HUES64 (cell line): ENCODE measurements around the gene SHOX.

ENCODE experiments used
- H3K27ac ChIP-seq: 2 replicates; pipeline ENCODE4 v1.7.0; 2013; ENCODE audit warnings: low read depth, low read length, inconsistent platforms
- H3K27me3 ChIP-seq: 2 replicates; pipeline ENCODE4 v1.6.1; 2013; ENCODE audit warnings: mild to moderate bottlenecking, low read length; ENCODE audit not compliant: insufficient read depth
- H3K36me3 ChIP-seq: 2 replicates; pipeline ENCODE4 v1.6.1; 2013; ENCODE audit warnings: mild to moderate bottlenecking, low read length; ENCODE audit not compliant: insufficient read depth
- H3K4me1 ChIP-seq: 2 replicates; pipeline ENCODE4 v1.6.1; 2013; ENCODE audit warnings: mild to moderate bottlenecking, low read length, moderate library complexity; ENCODE audit not compliant: insufficient read depth
- H3K4me3 ChIP-seq: 2 replicates; pipeline ENCODE4 v1.5.1; 2013; ENCODE audit warnings: mild to moderate bottlenecking, low read length, moderate library complexity
- H3K9ac ChIP-seq: 2 replicates; pipeline ENCODE4 v1.6.1; 2013; ENCODE audit warnings: mild to moderate bottlenecking, low read depth, low read length
- H3K9me3 ChIP-seq: 2 replicates; pipeline ENCODE4 v1.6.1; 2013; ENCODE audit warnings: low read depth, low read length; ENCODE audit not compliant: insufficient read depth
- WGBS: fragments of 150-250, 120-280 bp; methylation state at CpG from one replicate; pipeline ENCODE4 v1.1.7; 2013; ENCODE audit warnings: missing lambda C conversion rate; 5-methylcytosine and 5-hydroxymethylcytosine counted together

SHOX gene

DNA sequence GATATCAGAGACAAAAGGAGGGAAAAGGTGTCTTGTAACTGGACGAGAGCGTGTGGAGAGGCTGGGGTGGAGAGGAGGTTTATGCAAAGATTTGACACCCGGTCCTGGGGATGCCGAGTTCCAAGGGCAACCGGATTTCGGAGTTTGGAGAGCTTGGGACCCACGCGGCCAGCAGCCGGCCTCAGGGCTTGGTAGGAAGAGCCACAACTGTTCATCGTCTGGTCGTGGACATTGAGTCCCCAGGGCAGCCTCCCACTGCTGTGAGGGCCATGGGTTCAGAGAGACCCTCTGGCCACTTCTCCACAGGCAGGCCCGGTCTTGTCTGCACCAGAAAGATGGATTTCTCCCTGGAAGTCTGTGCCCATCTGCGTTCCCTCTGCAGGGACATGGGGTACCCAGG is 46.8 kb downstream of the SHOX start:
- 92% methylated on average over 13 of the region's 13 CpGs for WGBS
- Histone ChIP-seq H3K4me1 (peaks cover 8% of the 10 kb centered on the region), H3K4me3 (no peak overlapping the region), H3K9ac (no peak overlapping the region), H3K27ac (no peak overlapping the region), H3K9me3 (no peaks in the 10 kb centered on the region), H3K36me3 (no peaks in the 10 kb centered on the region), H3K27me3 (no peaks in the 10 kb centered on the region)

DNA sequence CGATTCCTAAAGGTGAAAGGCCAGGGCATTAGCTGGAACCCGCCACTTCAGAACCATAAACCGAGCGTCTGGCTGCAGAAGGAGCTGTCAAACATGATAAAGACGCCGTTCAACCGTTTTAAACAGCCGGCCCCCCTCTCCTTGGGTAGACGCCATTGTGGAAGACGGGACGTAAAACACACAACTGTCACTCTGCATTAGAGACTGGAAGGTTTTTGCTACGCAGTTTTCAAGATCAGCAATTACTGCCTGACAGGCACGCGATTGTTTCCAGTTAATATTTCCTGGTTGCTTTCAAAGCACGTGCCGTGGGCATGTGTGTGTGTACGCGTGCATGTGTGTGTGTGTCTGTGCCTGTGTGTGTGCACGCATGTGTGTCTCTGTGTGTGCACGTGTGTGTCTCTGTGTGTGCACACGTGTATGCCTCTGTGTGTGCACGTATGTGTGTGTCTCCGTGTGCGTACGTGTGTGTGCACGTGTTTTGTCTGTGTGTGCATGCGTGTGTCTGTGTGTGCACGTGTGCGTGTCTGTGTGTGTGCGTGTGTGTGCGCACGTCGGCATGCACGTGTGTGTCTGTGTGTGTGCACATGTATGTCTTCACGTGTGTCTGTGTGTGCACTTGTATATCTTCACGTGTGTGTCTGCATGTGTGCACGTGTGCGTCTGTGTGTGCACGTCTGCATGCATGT is 48.8 kb downstream of the SHOX start:
- H3K4me3 ChIP-seq: no peak overlapping the region
- H3K9ac ChIP-seq: no peak overlapping the region
- no peak overlapping the region for H3K27ac ChIP-seq
- H3K27me3 ChIP-seq: no peaks in the 10 kb centered on the region
- H3K9me3 ChIP-seq: no peaks in the 10 kb centered on the region
- 95% methylated on average over 39 of the region's 39 CpGs for WGBS
- H3K4me1 ChIP-seq: peaks cover 17% of the 10 kb centered on the region
- no peaks in the 10 kb centered on the region for H3K36me3 ChIP-seq

DNA sequence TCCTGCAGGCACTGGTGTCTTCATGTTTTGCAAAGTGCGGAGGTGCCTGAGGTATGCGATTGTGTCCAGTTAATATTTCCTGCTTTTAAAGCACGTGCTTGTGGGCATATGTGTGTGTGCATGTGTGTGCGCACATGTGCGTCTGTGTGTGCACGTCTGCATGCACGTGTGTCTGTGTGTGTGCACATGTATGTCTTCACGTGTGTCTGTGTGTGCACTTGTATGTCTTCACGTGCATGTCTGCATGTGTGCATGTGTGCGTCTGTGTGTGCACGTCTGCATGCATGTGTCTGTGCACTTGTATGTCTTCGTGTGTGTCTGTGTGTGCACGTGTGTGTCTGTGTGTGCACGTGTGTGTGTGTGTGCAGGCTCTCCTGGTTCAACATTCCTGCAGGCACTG is 49.5 kb downstream of the SHOX start:
- Histone ChIP-seq H3K4me3 (no peak overlapping the region), H3K9ac (no peak overlapping the region), H3K27me3 (no peaks in the 10 kb centered on the region), H3K36me3 (no peaks in the 10 kb centered on the region), H3K4me1 (peaks cover 23% of the 10 kb centered on the region), H3K27ac (no peak overlapping the region), H3K9me3 (no peaks in the 10 kb centered on the region)
- 95% methylated on average over 14 of the region's 14 CpGs for WGBS

DNA sequence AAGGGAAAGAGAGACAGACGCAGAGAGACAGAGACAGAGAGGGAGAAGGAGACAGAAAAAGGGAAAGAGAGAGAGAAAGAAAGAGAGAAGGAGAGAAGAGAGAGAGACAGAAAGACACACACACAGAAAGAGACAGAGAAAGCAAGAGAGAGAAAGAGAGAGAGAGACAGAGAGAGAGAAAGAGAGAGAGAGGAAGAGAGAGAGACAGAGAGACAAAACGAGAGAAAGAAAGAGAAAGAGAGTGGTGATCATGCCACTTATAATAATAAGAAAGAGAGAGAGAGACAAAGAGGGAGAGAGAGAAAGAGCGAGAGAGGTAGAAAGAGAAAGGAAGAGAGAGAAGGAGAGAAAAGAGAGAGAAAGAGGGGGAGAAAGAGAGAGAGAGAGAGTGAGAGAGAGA is 51.4 kb downstream of the SHOX start:
- WGBS: 91% methylated on average over 3 of the region's 3 CpGs
- Histone ChIP-seq H3K27me3 (no peaks in the 10 kb centered on the region), H3K9ac (no peak overlapping the region), H3K4me3 (no peak overlapping the region), H3K4me1 (peaks cover 14% of the 10 kb centered on the region), H3K9me3 (no peaks in the 10 kb centered on the region), H3K36me3 (no peaks in the 10 kb centered on the region), H3K27ac (no peak overlapping the region)

DNA sequence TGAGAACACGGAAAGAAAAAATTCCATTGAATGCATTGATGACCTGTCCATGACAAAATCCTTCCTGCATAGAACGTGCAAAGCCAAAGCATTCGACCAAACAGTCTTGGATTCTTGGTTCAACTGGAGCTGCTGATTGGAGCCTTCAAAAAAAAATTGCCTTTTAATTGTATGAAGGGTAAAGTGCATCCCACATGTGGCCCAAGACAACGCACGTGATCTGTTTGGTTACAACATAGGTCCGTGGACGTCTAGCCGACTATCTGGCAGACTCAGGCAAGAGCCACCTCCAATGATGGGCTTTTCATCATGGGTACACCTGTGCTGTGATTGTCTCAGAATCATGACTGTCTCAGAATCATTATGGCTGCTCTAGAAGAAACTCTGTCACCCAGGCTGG is 52.3 kb downstream of the SHOX start:
- Histone ChIP-seq H3K4me1 (peaks cover 14% of the 10 kb centered on the region), H3K36me3 (no peaks in the 10 kb centered on the region), H3K27me3 (no peaks in the 10 kb centered on the region), H3K9ac (no peak overlapping the region), H3K9me3 (no peaks in the 10 kb centered on the region), H3K27ac (no peak overlapping the region), H3K4me3 (no peak overlapping the region)
- WGBS: 93% methylated on average over 8 of the region's 8 CpGs

DNA sequence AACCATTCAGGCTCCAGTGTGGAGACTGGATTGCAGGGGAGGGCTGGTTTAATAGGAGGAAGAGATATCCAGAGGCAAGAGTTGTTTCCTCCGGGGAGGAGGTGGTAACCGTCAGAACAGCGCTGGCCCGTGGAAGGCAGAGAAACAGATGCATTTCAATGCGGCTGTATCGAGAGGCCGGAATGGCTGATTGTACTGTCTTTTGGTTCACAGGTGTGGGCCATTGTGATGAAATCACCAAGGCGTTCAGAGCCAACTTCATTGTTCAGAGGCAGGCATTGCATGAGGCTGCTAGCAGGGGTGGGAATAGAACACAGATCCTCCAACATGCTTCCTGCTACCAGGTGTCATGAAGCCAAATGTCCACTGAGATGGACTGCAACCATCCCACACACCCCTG is 53.0 kb downstream of the SHOX start:
- WGBS: 70% methylated on average over 8 of the region's 8 CpGs
- Histone ChIP-seq H3K27ac (0 out of 2 replicates have a peak overlapping the region, but pooled peaks have one; percentile 16), H3K27me3 (no peaks in the 10 kb centered on the region), H3K36me3 (no peaks in the 10 kb centered on the region), H3K4me3 (no peak overlapping the region), H3K4me1 (peaks cover 14% of the 10 kb centered on the region), H3K9me3 (no peaks in the 10 kb centered on the region), H3K9ac (peak overlapping the region; percentile 33)

DNA sequence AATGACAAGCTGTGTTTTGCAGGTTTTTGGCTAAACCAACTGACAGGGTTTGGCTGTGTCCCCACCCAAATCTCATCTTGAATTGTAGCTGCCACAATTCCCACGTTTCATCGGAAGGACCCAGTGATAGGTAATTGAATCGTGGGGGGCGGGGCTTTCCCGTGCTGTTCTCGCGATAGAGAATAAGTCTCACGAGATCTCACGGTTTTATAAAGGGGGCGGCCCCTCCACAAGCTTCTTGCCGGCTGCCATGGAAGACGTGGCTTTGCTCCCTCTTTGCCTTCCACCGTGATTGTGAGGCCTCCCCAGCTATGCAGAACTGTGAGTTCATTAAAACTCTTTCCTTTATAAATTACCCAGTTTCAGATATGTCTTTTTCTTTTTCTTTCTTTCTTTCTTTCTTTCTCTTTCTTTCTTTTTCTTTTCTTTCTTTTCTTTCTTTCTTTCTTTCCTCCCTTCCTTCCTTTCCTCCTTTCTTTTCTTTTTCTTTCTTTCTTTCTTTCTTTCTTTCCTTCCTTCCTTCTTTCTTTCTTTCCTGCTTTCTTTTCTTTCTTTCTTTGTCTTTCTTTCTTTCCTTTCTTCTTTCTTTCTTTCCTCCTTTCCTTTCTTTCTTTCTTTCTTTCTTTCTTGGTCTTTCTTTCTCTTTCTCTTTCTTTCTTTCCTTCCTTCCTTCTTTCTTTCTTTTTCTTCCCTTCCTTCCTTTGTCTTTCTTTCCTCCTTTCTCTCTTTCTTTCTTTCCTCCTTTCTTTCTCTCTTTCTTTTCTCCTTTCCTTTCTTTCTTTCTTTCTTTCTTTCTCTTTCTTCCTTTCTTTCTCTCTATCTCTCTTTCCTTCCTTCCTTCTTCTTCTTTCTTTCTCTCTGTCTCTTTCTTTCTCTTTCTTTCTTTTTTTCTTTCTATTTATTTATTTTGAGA is 54.8 kb downstream of the SHOX start:
- H3K9ac ChIP-seq: no peak overlapping the region
- 85% methylated on average over 13 of the region's 13 CpGs for whole genome bisulfite sequencing
- H3K4me1 ChIP-seq: peaks cover 14% of the 10 kb centered on the region
- H3K4me3 ChIP-seq: no peak overlapping the region
- no peak overlapping the region for H3K27ac ChIP-seq
- no peaks in the 10 kb centered on the region for H3K27me3 ChIP-seq
- no peaks in the 10 kb centered on the region for H3K9me3 ChIP-seq
- H3K36me3 ChIP-seq: no peaks in the 10 kb centered on the region

DNA sequence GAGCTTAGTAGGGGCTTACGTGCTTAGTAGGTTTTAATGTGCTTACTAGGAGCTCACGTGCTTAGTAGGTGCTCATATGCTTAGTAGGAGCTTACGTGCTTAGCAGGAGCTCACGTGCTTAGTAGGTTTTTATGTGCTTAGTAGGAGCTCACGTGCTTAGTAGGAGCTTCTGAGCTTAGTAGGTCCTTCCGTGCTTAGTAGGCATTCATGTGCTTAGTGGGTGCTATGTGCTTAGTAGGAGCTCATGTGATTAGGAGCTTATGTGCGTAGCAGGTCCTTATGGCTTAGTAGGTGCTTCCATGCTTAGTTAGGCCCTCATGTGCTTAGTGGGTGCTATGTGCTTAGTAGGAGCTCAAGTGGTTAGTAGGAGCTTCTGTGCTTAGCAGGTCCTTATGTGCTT is 59.4 kb downstream of the SHOX start:
- no peaks in the 10 kb centered on the region for H3K9me3 ChIP-seq
- H3K4me3 ChIP-seq: no peak overlapping the region
- H3K27me3 ChIP-seq: no peaks in the 10 kb centered on the region
- 93% methylated on average over 7 of the region's 7 CpGs for WGBS
- H3K9ac ChIP-seq: no peak overlapping the region
- H3K4me1 ChIP-seq: 0 out of 2 replicates have a peak, but pooled peaks cover under 1% of the 10 kb centered on the region
- H3K36me3 ChIP-seq: no peaks in the 10 kb centered on the region
- no peak overlapping the region for H3K27ac ChIP-seq

DNA sequence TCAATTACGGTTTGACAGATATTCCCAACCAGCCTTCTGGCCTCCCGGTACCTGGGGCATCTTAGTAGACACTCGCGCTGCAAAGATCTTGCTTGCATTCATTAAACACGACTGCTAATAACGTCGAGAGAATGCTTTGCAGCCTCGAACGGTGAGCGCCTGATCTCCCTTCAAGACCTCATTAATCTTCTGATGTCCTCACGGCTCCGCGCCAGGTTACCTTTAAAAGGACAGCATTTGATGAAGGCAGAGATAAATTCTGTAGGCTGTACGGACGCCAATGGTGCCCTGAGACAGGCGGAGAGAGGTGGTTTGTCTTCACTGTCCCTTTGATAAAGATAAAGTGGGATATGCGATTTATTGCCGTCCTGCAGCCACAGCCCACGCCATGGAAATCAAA is 64.2 kb downstream of the SHOX start:
- H3K36me3 ChIP-seq: no peaks in the 10 kb centered on the region
- H3K9ac ChIP-seq: no peak overlapping the region
- H3K27ac ChIP-seq: no peak overlapping the region
- no peaks in the 10 kb centered on the region for H3K27me3 ChIP-seq
- no peak overlapping the region for H3K4me3 ChIP-seq
- H3K4me1 ChIP-seq: no peaks in the 10 kb centered on the region
- H3K9me3 ChIP-seq: no peaks in the 10 kb centered on the region
- 92% methylated on average over 19 of the region's 19 CpGs for whole genome bisulfite sequencing

DNA sequence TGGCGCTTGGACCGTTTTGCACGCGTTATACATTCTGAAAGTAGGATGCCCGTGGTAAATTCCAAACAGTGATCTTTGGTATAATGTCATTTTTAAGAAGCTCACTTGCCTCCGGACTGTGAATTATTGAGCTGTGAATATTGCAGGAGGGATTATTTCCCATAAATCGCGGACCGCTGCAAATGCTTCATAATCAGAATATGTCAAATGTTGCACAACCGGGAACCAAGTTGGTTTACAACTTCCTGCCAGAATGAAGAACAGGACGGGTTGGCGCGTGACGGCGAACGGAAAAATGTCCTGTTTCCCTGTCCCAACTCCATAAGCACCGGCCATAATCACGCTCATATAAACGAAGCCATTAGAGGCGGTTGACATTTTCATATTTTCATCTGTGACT is 67.6 kb downstream of the SHOX start:
- Histone ChIP-seq H3K4me1 (peaks cover 7% of the 10 kb centered on the region; the same call in 1 of the 2 replicates), H3K4me3 (no peak overlapping the region), H3K36me3 (no peaks in the 10 kb centered on the region), H3K9me3 (peaks cover 4% of the 10 kb centered on the region; the same call in 1 of the 2 replicates), H3K9ac (no peak overlapping the region), H3K27ac (no peak overlapping the region), H3K27me3 (no peaks in the 10 kb centered on the region)
- WGBS: 96% methylated on average over 20 of the region's 20 CpGs

DNA sequence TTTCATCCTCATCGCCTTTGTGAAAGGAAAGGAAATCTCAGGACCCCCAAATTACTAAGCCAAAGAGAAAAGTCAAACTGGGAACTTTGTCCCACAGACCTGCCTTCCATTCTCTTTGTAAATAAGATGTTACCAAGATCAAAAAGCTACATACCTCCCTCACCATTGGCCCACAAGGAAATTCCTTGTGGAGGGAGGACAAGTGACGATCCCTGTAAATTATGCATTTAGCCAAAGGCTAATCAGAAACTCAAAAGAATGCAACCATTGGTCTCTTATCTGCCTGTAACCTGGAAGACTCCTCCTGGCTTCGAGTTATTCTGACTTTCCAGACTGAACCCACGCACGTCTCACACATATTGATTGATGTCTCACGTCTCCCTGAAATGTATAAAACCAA is 70.3 kb downstream of the SHOX start:
- WGBS: 45% methylated on average over 6 of the region's 6 CpGs
- H3K9ac ChIP-seq: no peak overlapping the region
- no peak overlapping the region; the same call in 1 of the 2 replicates for H3K27ac ChIP-seq
- H3K27me3 ChIP-seq: no peaks in the 10 kb centered on the region
- H3K4me3 ChIP-seq: no peak overlapping the region
- H3K36me3 ChIP-seq: no peaks in the 10 kb centered on the region
- H3K4me1 ChIP-seq: peaks cover 7% of the 10 kb centered on the region; the same call in 1 of the 2 replicates
- peaks cover 10% of the 10 kb centered on the region; the same call in 1 of the 2 replicates for H3K9me3 ChIP-seq
